ENCODE data around the gene JARID2. TPM values are rescaled to one million over a fixed set of nuclear protein-coding genes. Genes with fewer than 3 reads are reported as not detected.
"Not testable (repeated sequence)": the region's sequence is repeated elsewhere in the genome, so short reads cannot be mapped to it uniquely, and the experiment has no call there.

The JARID2 gene
- polyA plus RNA-seq, 1 donor = 13.1 TPM

- not testable (repeated sequence) for DNase-seq (ENCODE audit: low read depth)
Observed at GRCh38 chr6:15543332-15543917, 297.6 kb downstream of the JARID2 start.

GRCh38 chr6:15544321-15544900, 298.5 kb downstream of the JARID2 start:
- DNase-seq (ENCODE audit: low read depth) = no peak

GRCh38 chr6:15546591-15546990, 300.7 kb downstream of the JARID2 start:
- DNase-seq (ENCODE audit: low read depth) = no peak

- DNase-seq (ENCODE audit: low read depth) = no peak
Observed at GRCh38 chr6:15547400-15547799, 301.5 kb downstream of the JARID2 start.

GRCh38 chr6:15549371-15549770, 303.5 kb downstream of the JARID2 start:
- no peak for DNase-seq (ENCODE audit: low read depth)

- DNase-seq (ENCODE audit: low read depth) = no peak
Observed at GRCh38 chr6:15550546-15551123, 304.8 kb downstream of the JARID2 start.

GRCh38 chr6:15551262-15551661, 305.4 kb downstream of the JARID2 start:
- no peak for DNase-seq (ENCODE audit: low read depth)

GRCh38 chr6:15551798-15552197, 305.9 kb downstream of the JARID2 start:
- no peak for DNase-seq (ENCODE audit: low read depth)

GRCh38 chr6:15553031-15553430, 307.2 kb downstream of the JARID2 start:
- DNase-seq (ENCODE audit: low read depth) = no peak

GRCh38 chr6:15553736-15554294, 307.9 kb downstream of the JARID2 start:
- DNase-seq (ENCODE audit: low read depth) = no peak

- no peak for DNase-seq (ENCODE audit: low read depth)
Observed at GRCh38 chr6:15554728-15555100, 308.8 kb downstream of the JARID2 start.

- no peak for DNase-seq (ENCODE audit: low read depth)
Observed at GRCh38 chr6:15555101-15556038, 309.5 kb downstream of the JARID2 start.

GRCh38 chr6:15556711-15557110, 310.8 kb downstream of the JARID2 start:
- no peak for DNase-seq (ENCODE audit: low read depth)

GRCh38 chr6:15557174-15557573, 311.3 kb downstream of the JARID2 start:
- DNase-seq (ENCODE audit: low read depth) = no peak

GRCh38 chr6:15560713-15561112, 314.8 kb downstream of the JARID2 start:
- no peak for DNase-seq (ENCODE audit: low read depth)

- no peak for DNase-seq (ENCODE audit: low read depth)
Observed at GRCh38 chr6:15561447-15562199, 315.8 kb downstream of the JARID2 start.

GRCh38 chr6:15562977-15563376, 317.1 kb downstream of the JARID2 start:
- DNase-seq (ENCODE audit: low read depth) = no peak

GRCh38 chr6:15569035-15569995, 323.4 kb downstream of the JARID2 start:
- DNase-seq (ENCODE audit: low read depth) = no peak

- no peak for DNase-seq (ENCODE audit: low read depth)
Observed at GRCh38 chr6:15570171-15570570, 324.3 kb downstream of the JARID2 start.

All from forelimb muscle (tissue), 1 donor.